Fibroblast of lung (primary cell): ENCODE results near the gene MS4A1. TPM values are rescaled to one million over a fixed set of nuclear protein-coding genes. Genes with fewer than 3 reads are reported as not detected.
A peak's percentile ranks its signal among the peaks of the same experiment; 100 is the strongest.
"Not testable (repeated sequence)": the region's sequence is repeated elsewhere in the genome, so short reads cannot be mapped to it uniquely, and the experiment has no call there.

Experiments
- DNase-seq, 2 donors: peaks; one replicate each; pipeline versions ENCODE4 v3.0.0 to v3.0.0-alpha.2; 2010; ENCODE audit warnings: low read depth in 2 of 2
- H2AFZ ChIP-seq: 2 replicates; pipeline ENCODE4 v1.5.1; 2012; ENCODE audit warnings: low read length, control low read depth, inconsistent platforms
- H3K27ac ChIP-seq: 2 replicates; pipeline ENCODE4 v1.5.1; 2011; ENCODE audit warnings: low read length, control low read depth; ENCODE audit not compliant: insufficient read depth
- H3K27me3 ChIP-seq: 2 replicates; pipeline ENCODE4 v1.5.1; 2011; ENCODE audit warnings: mild to moderate bottlenecking, low read length; ENCODE audit not compliant: control insufficient read depth, insufficient read depth
- H3K36me3 ChIP-seq: 2 replicates; pipeline ENCODE4 v1.5.1; 2011; ENCODE audit warnings: low read length; ENCODE audit not compliant: control insufficient read depth, insufficient read depth
- H3K4me1 ChIP-seq: 2 replicates; pipeline ENCODE4 v1.5.1; 2011; ENCODE audit warnings: low read length; ENCODE audit not compliant: control insufficient read depth, insufficient read depth; ENCODE audit errors: extremely low read depth
- H3K4me2 ChIP-seq: 2 replicates; pipeline ENCODE4 v1.5.1; 2011; ENCODE audit warnings: low read length, control low read depth; ENCODE audit not compliant: insufficient read depth; ENCODE audit errors: extremely low read depth
- H3K4me3 ChIP-seq, 4 experiments: fragments of 200-600 bp in 1 of 4; sonication (generic) in 1 of 4; replicated peaks in 1 of 4; 2 replicates each; pipeline ENCODE4 v1.5.1; 2011 to 2016; ENCODE audit warnings: low read length in 4 of 4, low read depth in 3 of 4, mild to moderate bottlenecking in 3 of 4, control low read depth in 2 of 4, inconsistent platforms in 1 of 4, mixed read lengths in 1 of 4; ENCODE audit not compliant: insufficient read depth in 1 of 4; ENCODE audit errors: control extremely low read depth in 1 of 4
- H3K79me2 ChIP-seq: 2 replicates; pipeline ENCODE4 v1.5.1; 2012; ENCODE audit warnings: mild to moderate bottlenecking, low read length, inconsistent platforms; ENCODE audit not compliant: control insufficient read depth, insufficient read depth
- H3K9ac ChIP-seq: 2 replicates; pipeline ENCODE4 v1.5.1; 2011; ENCODE audit warnings: mild to moderate bottlenecking, low read length, control low read depth; ENCODE audit not compliant: insufficient read depth
- H3K9me3 ChIP-seq: 2 replicates; pipeline ENCODE4 v1.5.1; 2012; ENCODE audit warnings: low read depth, low read length; ENCODE audit not compliant: control insufficient read depth, insufficient read depth
- H4K20me1 ChIP-seq: 2 replicates; pipeline ENCODE4 v1.5.1; 2011; ENCODE audit warnings: low read length; ENCODE audit not compliant: control insufficient read depth, insufficient read depth; ENCODE audit errors: extremely low read depth
- CTCF ChIP-seq, 2 donors: IDR thresholded peaks in 1 of 2; conservative IDR thresholded peaks in 1 of 2; 1 replicate in 1 of 2; 2 replicates in 1 of 2; pipeline ENCODE4 v1.5.1; 2011 to 2012; ENCODE audit warnings: low read length in 2 of 2, control low read depth in 1 of 2, inconsistent platforms in 1 of 2, low read depth in 1 of 2, mild to moderate bottlenecking in 1 of 2
- EZH2 ChIP-seq: IDR thresholded peaks from 2 replicates; pipeline ENCODE4 v1.5.1; 2012; ENCODE audit warnings: low read length, control low read depth, mild to moderate bottlenecking; ENCODE audit errors: missing control alignments
- polyA plus RNA-seq, 2 donors: library from polyadenylated mRNA; depleted of rRNA in 1 of 2; stranded (reverse) in 1 of 2; unstranded in 1 of 2; fragments of >200 nt; gene quantifications; 2 replicates each; pipeline ENCODE4 v1.2.1, GENCODE V29; 2011 to 2012; ENCODE audit warnings: missing spikeins in 1 of 2
- total RNA-seq: library from RNA; depleted of rRNA; stranded (reverse); fragments of >200 nt; gene quantifications from 2 replicates; pipeline ENCODE4 v1.2.1, GENCODE V29; 2014

Gene MS4A1
- total and polyA plus RNA-seq, 2 donors (not counting 1 experiment from before 2014, with no cell fraction given): not detected

DNA sequence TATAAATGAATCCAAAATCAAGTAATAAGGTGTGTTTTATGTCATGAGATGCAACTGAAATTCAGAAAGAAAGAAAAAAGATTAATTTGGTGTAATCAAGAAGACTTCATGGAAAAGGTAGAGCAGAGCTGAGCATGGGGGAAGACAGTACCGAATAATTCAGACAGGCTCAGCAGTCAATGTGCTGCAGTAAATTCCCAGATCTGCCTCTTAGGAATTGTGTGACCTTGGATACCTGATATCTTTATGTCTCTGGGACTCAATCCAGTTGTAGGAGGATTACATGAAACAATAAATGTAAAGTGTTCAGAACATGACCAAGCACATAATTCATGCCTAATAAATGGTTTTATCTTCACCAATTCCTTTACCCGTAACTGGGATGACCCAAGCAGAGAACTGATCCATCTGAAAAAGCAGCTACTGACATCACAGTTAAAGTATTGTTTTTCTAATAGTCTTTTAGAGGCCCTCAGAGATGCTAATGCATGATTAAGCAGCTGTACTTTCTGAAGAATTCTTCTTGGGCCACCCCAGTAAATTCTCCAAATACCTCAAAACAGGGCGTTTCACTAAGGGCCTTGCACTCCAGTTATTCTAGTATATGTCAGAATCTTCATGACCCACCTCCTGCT, 44.7 kb downstream of the MS4A1 start:
- no peaks in the 10 kb centered on the region for H3K79me2 ChIP-seq
- no peaks in the 10 kb centered on the region for H3K4me1 ChIP-seq
- no peaks in the 10 kb centered on the region for H4K20me1 ChIP-seq
- DNase-seq: peak in 1 of 2 donors; percentile 0
- no peak overlapping the region for H3K4me3 ChIP-seq
- no peak overlapping the region for H3K4me2 ChIP-seq
- no peaks in the 10 kb centered on the region for H3K36me3 ChIP-seq
- H3K9ac ChIP-seq: no peak overlapping the region
- TF ChIP-seq CTCF (conservative IDR thresholded peaks at IDR 0.05 in 1 of 2, IDR thresholded peaks at IDR 0.05 in 1 of 2; ENCODE audit: low read depth in 1 of 2, low read length in 2 of 2): no peak
- no peak for TF ChIP-seq EZH2
- no peaks in the 10 kb centered on the region for H3K27me3 ChIP-seq
- no peak overlapping the region for H2AFZ ChIP-seq
- no peak overlapping the region for H3K27ac ChIP-seq
- no peaks in the 10 kb centered on the region for H3K9me3 ChIP-seq

- H3K36me3 ChIP-seq: no peaks in the 10 kb centered on the region
- no peak overlapping the region for H3K9ac ChIP-seq
- no peak overlapping the region for H3K4me2 ChIP-seq
- H3K4me1 ChIP-seq: no peaks in the 10 kb centered on the region
- no peak for DNase-seq
- H3K4me3 ChIP-seq: no peak overlapping the region
- H3K27ac ChIP-seq: no peak overlapping the region
- H3K9me3 ChIP-seq: no peaks in the 10 kb centered on the region
- no peaks in the 10 kb centered on the region for H4K20me1 ChIP-seq
- TF ChIP-seq CTCF (conservative IDR thresholded peaks at IDR 0.05 in 1 of 2, IDR thresholded peaks at IDR 0.05 in 1 of 2; ENCODE audit: low read depth in 1 of 2, low read length in 2 of 2): no peak
- no peak for TF ChIP-seq EZH2
- H3K79me2 ChIP-seq: no peaks in the 10 kb centered on the region
- H2AFZ ChIP-seq: no peak overlapping the region
- no peaks in the 10 kb centered on the region for H3K27me3 ChIP-seq
These were observed 46.7 kb downstream of the MS4A1 start for GRCh38 chr11:60502221-60502775.

GRCh38 chr11:60504219-60504905, 48.7 kb downstream of the MS4A1 start:
- DNase-seq: no peak
- no peaks in the 10 kb centered on the region for H3K79me2 ChIP-seq
- TF ChIP-seq CTCF (conservative IDR thresholded peaks at IDR 0.05 in 1 of 2, IDR thresholded peaks at IDR 0.05 in 1 of 2; ENCODE audit: low read depth in 1 of 2, low read length in 2 of 2) (no peak), EZH2 (no peak)

GRCh38 chr11:60509609-60510008, 54.0 kb downstream of the MS4A1 start:
- H3K9ac ChIP-seq, H3K9me3 ChIP-seq, H3K27ac ChIP-seq, H4K20me1 ChIP-seq, H2AFZ ChIP-seq, H3K79me2 ChIP-seq, H3K4me1 ChIP-seq, H3K36me3 ChIP-seq, DNase-seq, H3K4me2 ChIP-seq, H3K27me3 ChIP-seq, H3K4me3 ChIP-seq: not testable (repeated sequence)

More at GRCh38 chr11:60504219-60504905, 48.7 kb downstream of the MS4A1 start:
- H2AFZ ChIP-seq: no peak overlapping the region
- no peaks in the 10 kb centered on the region for H3K27me3 ChIP-seq
- no peak overlapping the region for H3K9ac ChIP-seq
- H3K27ac ChIP-seq: no peak overlapping the region
- H3K4me2 ChIP-seq: no peak overlapping the region
- no peaks in the 10 kb centered on the region for H3K36me3 ChIP-seq
- no peak overlapping the region for H3K4me3 ChIP-seq
- H3K9me3 ChIP-seq: no peaks in the 10 kb centered on the region
- H4K20me1 ChIP-seq: no peaks in the 10 kb centered on the region
- H3K4me1 ChIP-seq: no peaks in the 10 kb centered on the region
